ENCODE measurements around the gene JSRP1.

Gene JSRP1

DNA sequence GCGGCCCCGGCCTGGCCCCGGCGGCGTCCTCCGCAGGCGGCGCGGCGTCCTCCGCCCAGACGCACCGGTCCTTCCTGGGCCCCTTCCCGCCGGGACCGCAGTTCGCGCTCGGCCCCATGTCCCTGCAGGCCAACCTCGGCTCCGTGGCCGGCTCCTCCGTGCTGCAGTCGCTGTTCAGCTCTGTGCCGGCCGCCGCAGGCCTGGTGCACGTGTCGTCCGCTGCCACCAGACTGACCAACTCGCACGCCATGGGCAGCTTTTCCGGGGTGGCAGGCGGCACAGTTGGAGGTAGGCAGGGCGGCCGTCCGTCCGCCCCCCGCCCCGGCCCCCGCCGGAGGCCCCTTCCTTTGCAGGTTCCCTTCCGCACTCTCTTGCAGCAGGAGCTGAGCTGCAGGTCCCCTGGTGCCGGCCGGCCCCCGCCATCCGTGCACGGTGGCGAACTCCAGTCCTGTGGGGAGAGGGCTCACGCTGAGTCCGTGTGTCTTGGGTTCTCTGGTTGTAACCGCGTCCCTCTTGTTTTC, 29.3 kb downstream of the JSRP1 start:
- TF ChIP-seq POLR2AphosphoS5 (IDR thresholded peaks at IDR 0.05; ENCODE audit: low read depth, low read length) (no peak), TAF1 (IDR thresholded peaks at IDR 0.05; ENCODE audit: borderline replicate concordance, low read depth, low read length) (no peak), POLR2A (IDR thresholded peaks at IDR 0.05; ENCODE audit: low read depth, low read length) (no peak)
- DNase-seq (ENCODE audit: insufficient read length), result no peak
- FAIRE-seq, result no peak

- FAIRE-seq, result no peak
- no peak for DNase-seq (ENCODE audit: insufficient read length)
- no peak for TF ChIP-seq POLR2A (IDR thresholded peaks at IDR 0.05; ENCODE audit: low read depth, low read length)
- no peak for TF ChIP-seq TAF1 (IDR thresholded peaks at IDR 0.05; ENCODE audit: borderline replicate concordance, low read depth, low read length)
- TF ChIP-seq POLR2AphosphoS5 (IDR thresholded peaks at IDR 0.05; ENCODE audit: low read depth, low read length), result no peak
Measured at GRCh38 chr19:2226051-2226839, 30.0 kb downstream of the JSRP1 start.

- TF ChIP-seq POLR2AphosphoS5 (IDR thresholded peaks at IDR 0.05; ENCODE audit: low read depth, low read length) (no peak), POLR2A (IDR thresholded peaks at IDR 0.05; ENCODE audit: low read depth, low read length) (no peak)
- DNase-seq (ENCODE audit: insufficient read length) (no peak), FAIRE-seq (no peak)
Measured at GRCh38 chr19:2225415-2226050, 30.7 kb downstream of the JSRP1 start.

GRCh38 chr19:2224754-2225349, 31.4 kb downstream of the JSRP1 start:
- DNase-seq (ENCODE audit: insufficient read length) (no peak), FAIRE-seq (no peak)
- TF ChIP-seq POLR2A (IDR thresholded peaks at IDR 0.05; ENCODE audit: low read depth, low read length) (no peak), POLR2AphosphoS5 (IDR thresholded peaks at IDR 0.05; ENCODE audit: low read depth, low read length) (no peak), TAF1 (IDR thresholded peaks at IDR 0.05; ENCODE audit: borderline replicate concordance, low read depth, low read length) (no peak)

DNA sequence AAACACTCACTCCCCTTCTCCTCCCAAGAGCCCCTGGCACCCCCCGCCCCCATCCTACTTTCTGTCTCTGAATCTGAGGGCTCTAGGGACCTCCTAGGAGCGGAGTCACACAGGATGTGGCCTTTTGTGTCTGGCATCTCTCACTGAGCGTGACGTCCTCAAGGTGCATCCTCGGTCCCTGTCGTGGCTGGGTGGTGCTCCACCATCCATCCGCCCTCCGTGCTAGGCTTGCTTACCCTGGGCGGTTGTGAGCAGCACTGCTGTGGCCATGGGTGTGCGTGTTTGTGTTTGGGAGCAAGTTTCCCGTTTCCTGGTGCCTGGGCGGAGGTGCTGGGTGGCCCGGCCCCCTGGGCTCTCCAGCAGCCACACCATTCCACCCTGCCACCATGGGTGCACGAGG, 32.3 kb downstream of the JSRP1 start:
- FAIRE-seq, result peak; percentile 77
- TF ChIP-seq POLR2AphosphoS5 (IDR thresholded peaks at IDR 0.05; ENCODE audit: low read depth, low read length) (no peak), POLR2A (IDR thresholded peaks at IDR 0.05; ENCODE audit: low read depth, low read length) (no peak), TAF1 (IDR thresholded peaks at IDR 0.05; ENCODE audit: borderline replicate concordance, low read depth, low read length) (no peak)
- DNase-seq (ENCODE audit: insufficient read length), result peak; percentile 61

DNA sequence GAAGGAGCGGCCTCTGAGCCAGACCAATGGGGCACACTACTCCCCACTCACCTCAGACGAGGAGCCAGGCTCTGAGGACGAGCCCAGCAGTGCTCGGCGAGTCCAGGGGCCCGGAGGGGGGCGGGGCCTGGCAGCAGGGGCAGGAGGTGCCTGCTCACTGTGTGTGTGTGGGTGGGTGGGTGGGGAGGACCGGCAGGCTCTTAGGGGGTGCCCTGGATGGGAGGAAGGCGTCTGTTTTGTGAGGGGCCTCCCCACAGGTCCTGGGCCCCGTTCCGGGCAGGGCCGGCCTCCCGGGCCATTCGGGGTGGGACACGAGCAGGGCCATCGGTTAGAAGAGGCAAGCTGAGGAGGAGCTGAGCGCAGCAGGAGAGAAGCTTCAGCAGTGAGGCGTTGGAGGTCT, 32.8 kb downstream of the JSRP1 start:
- TF ChIP-seq TAF1 (IDR thresholded peaks at IDR 0.05; ENCODE audit: borderline replicate concordance, low read depth, low read length) (no peak), POLR2A (IDR thresholded peaks at IDR 0.05; ENCODE audit: low read depth, low read length) (no peak), POLR2AphosphoS5 (IDR thresholded peaks at IDR 0.05; ENCODE audit: low read depth, low read length) (no peak)
- DNase-seq (ENCODE audit: insufficient read length) (no peak), FAIRE-seq (no peak)

- no peak for TF ChIP-seq TAF1 (IDR thresholded peaks at IDR 0.05; ENCODE audit: borderline replicate concordance, low read depth, low read length)
- TF ChIP-seq POLR2A (IDR thresholded peaks at IDR 0.05; ENCODE audit: low read depth, low read length), result no peak
- TF ChIP-seq POLR2AphosphoS5 (IDR thresholded peaks at IDR 0.05; ENCODE audit: low read depth, low read length), result no peak
- FAIRE-seq, result no peak
- DNase-seq (ENCODE audit: insufficient read length), result no peak
Measured at GRCh38 chr19:2221918-2222317, 34.3 kb downstream of the JSRP1 start.

- FAIRE-seq (no peak), DNase-seq (ENCODE audit: insufficient read length) (no peak)
- no peak for TF ChIP-seq POLR2AphosphoS5 (IDR thresholded peaks at IDR 0.05; ENCODE audit: low read depth, low read length)
Measured at GRCh38 chr19:2221250-2221831, 34.9 kb downstream of the JSRP1 start.

GRCh38 chr19:2219726-2220125, 36.5 kb downstream of the JSRP1 start:
- FAIRE-seq, result no peak
- no peak for TF ChIP-seq TAF1 (IDR thresholded peaks at IDR 0.05; ENCODE audit: borderline replicate concordance, low read depth, low read length)
- TF ChIP-seq POLR2AphosphoS5 (IDR thresholded peaks at IDR 0.05; ENCODE audit: low read depth, low read length), result no peak
- no peak for TF ChIP-seq POLR2A (IDR thresholded peaks at IDR 0.05; ENCODE audit: low read depth, low read length)
- DNase-seq (ENCODE audit: insufficient read length), result no peak

DNA sequence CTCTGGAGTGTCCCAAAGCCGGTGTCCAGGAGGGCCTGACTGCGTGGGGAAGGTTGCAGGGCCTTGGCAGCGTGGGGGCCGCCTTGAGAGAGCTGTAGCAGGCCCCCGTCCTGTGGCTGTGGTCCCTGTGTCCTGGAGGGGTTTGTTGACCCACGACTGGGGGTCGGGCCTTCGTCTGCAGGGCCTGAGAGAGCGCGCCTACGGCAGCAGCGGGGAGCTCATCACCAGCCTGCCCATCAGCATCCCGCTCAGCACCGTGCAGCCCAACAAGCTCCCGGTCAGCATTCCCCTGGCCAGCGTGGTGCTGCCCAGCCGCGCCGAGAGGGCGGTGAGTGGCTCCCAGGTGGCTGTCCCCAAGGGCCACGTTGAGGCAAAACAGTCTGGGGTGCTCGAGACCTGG, 38.6 kb downstream of the JSRP1 start:
- FAIRE-seq, result no peak
- DNase-seq (ENCODE audit: insufficient read length), result no peak
- TF ChIP-seq POLR2AphosphoS5 (IDR thresholded peaks at IDR 0.05; ENCODE audit: low read depth, low read length) (no peak; the same call in 1 of the 2 replicates), POLR2A (IDR thresholded peaks at IDR 0.05; ENCODE audit: low read depth, low read length) (no peak), TAF1 (IDR thresholded peaks at IDR 0.05; ENCODE audit: borderline replicate concordance, low read depth, low read length) (no peak)

DNA sequence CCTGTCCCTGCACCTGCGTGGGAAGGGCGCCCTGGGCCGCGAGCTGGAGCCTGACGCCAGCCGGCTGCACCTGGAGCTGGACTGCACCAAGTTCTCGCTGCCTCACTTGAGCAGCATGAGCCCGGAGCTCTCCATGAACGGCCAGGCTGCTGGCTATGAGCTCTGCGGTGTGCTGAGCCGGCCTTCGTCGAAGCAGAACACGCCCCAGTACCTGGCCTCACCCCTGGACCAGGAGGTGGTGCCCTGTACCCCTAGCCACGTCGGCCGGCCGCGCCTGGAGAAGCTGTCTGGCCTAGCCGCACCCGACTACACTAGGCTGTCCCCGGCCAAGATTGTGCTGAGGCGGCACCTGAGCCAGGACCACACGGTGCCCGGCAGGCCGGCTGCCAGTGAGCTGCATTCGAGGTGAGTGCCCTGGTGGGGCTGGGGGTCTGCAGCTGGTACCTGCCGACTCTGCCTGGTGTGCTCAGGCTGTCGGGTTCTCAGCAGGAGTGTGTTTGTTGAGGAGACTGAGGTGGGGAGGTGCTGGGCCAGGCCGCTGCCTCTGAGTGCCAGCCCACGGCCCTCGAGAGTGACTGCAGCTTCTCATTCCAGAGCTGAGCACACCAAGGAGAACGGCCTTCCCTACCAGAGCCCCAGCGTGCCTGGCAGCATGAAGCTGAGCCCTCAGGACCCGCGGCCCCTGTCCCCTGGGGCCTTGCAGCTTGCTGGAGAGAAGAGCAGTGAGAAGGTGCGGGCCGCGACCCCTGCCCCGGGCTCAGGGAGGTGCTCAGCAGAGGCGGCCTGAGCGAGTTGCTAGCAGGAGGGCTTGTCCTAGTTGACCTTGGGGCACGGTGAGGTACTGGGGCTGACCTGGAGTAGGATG, 39.6 kb downstream of the JSRP1 start:
- DNase-seq (ENCODE audit: insufficient read length) (no peak), FAIRE-seq (no peak)
- TF ChIP-seq POLR2A (IDR thresholded peaks at IDR 0.05; ENCODE audit: low read depth, low read length) (no peak), POLR2AphosphoS5 (IDR thresholded peaks at IDR 0.05; ENCODE audit: low read depth, low read length) (no peak), TAF1 (IDR thresholded peaks at IDR 0.05; ENCODE audit: borderline replicate concordance, low read depth, low read length) (no peak)
